Right cardiac atrium (tissue), 5 donors: ENCODE measurements around the gene CENPW. TPM values are rescaled to one million over a fixed set of nuclear protein-coding genes. Genes with fewer than 3 reads are reported as not detected.

Source experiments
- ATAC-seq, 2 donors: fragments of 200-7000 bp; cut with Tn5 transposase; one replicate each; pipeline versions ENCODE4 v1.8.0 to v1.9.1; 2020; ENCODE audit warnings: moderate library complexity in 2 of 2, mild to moderate bottlenecking in 1 of 2
- DNase-seq, 3 donors: peaks; one replicate each; pipeline ENCODE4 v3.0.0-alpha.2; 2020
- H3K27ac ChIP-seq: one replicate; pipeline ENCODE4 v1.5.1; 2013; ENCODE audit warnings: mild to moderate bottlenecking, low read length, control low read depth, moderate library complexity
- H3K27me3 ChIP-seq: one replicate; pipeline ENCODE4 v1.6.1; 2013; ENCODE audit not compliant: control insufficient read depth, insufficient read depth
- H3K4me1 ChIP-seq: one replicate; pipeline ENCODE4 v1.6.1; 2013; ENCODE audit warnings: low read length; ENCODE audit not compliant: control insufficient read depth, insufficient read depth
- H3K4me3 ChIP-seq: one replicate; pipeline ENCODE4 v1.5.1; 2013; ENCODE audit warnings: low read length, control low read depth
- H3K9me3 ChIP-seq: one replicate; pipeline ENCODE4 v1.6.1; 2013; ENCODE audit warnings: low read length; ENCODE audit not compliant: control insufficient read depth
- WGBS: extraction: QIAGEN DNeasy Blood & Tissue Kit; methylation state at CpG from one replicate; pipeline ENCODE4 v1.1.7; 2013; 5-methylcytosine and 5-hydroxymethylcytosine counted together
- intact Hi-C, 4 donors: fragments of 100-400 bp; cut with DNase I; formaldehyde crosslinking; loops; one replicate each; pipeline versions ENCODE4 v1.11.0 to v1.14.0; 2022 to 2023
- polyA plus RNA-seq: library from polyadenylated mRNA; stranded (reverse); fragments of 200-250 nt; gene quantifications from one replicate; pipeline ENCODE4 v1.2.3, GENCODE V29; 2013
- total RNA-seq, 4 donors: library from RNA; stranded (reverse); fragmentation: NEBNext Ultra II Directional; extraction: Animal tissue kit (Norgen Biotek cat#: 25700); gene quantifications; one replicate each; pipeline ENCODE4 v1.2.1, GENCODE V29; 2021
- donor health status: healthy with polysubstance abuse.
- donor health status: DM: no; HTN: yes; CAD: no.
- donor health status: DM: no; HTN: no; CAD: no.
- donor health status: DM: no; HTN: yes; CAD: no; lungs with severe emphysema.
- donor health status: DM: yes; HTN: yes; CAD: no.

CENPW gene
- total and polyA plus RNA-seq, 5 donors = 0.66 to 1.4 (median 1.0) TPM

DNA sequence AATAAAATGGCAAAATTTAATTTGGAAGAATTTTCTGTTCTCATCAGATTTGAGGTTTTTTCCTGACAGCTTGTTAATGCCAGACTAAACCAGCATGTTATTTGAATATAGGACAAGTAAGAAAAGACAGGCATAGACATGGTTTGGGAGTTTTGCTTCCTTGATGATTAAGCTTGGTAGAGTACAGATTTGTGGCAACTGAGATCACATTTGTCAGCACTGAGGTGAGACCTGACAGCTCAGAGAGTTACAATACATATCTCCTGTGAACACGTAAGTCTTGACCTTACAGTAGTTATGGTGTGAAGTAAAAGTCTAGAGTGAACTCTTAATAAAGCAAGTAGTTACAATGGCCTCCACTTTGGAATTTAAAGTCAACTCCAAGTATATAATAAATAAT, 34.5 kb downstream of the CENPW start:
- Histone ChIP-seq H3K9me3 (peaks cover 3% of the 10 kb centered on the region), H3K4me1 (no peaks in the 10 kb centered on the region), H3K27me3 (no peaks in the 10 kb centered on the region), H3K4me3 (no peak overlapping the region), H3K27ac (no peak overlapping the region)
- 93% methylated on average over 1 of the region's 1 CpG for WGBS
- intact Hi-C loops = no loop called here
- DNase-seq (no peak), ATAC-seq (no peak)

DNA sequence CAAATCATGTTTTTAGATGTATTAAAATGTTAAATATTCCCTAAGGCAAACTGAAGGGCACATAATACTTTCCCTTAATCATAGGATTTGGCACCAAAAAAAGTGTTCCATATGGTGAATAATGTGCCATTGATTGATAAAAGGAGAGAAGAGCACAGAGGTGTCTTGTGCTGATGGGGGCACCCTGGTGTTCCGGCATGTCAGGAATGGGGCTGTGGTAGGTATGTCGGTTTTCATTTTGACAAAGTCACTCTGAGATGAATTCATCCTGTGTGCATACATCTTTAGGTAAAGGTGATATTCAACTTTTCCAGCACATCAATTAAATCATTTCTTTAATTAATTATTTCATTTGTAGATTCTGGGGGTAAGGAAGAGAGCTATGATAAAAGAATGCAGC, 36.8 kb downstream of the CENPW start:
- Histone ChIP-seq H3K9me3 (peaks cover 3% of the 10 kb centered on the region), H3K27me3 (no peaks in the 10 kb centered on the region), H3K27ac (no peak overlapping the region), H3K4me1 (no peaks in the 10 kb centered on the region), H3K4me3 (no peak overlapping the region)
- WGBS = 94% methylated on average over 2 of the region's 2 CpGs
- no peak for DNase-seq
- ATAC-seq = no peak
- intact Hi-C loops = no loop called here

DNA sequence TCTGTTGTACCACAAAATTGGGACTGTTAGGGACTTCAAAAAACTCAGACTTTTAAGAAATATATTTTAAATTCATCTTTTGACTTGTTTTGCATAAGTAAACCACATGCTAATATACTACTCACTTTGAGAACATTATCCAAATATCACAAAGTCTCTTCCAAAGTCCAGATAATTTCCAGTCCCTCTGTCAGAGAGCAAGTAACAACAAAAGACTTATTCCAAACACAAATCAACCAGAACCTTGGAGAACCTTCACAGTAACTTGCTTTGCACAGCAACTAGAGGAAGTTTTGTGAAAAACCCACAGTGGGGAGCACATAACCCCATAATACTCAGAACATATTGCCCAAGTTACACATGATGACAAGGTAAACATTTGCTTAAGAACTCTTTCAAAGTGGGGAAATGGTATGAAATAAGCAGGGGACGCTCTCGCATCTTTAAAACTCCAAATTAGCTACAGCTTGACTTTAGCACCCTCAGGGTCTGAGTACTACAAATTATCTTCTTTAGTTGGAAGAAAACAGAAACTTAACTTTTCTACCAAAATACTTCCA, 37.8 kb downstream of the CENPW start:
- WGBS = 92% methylated on average over 2 of the region's 2 CpGs
- H3K4me1 ChIP-seq = no peaks in the 10 kb centered on the region
- no peaks in the 10 kb centered on the region for H3K27me3 ChIP-seq
- H3K9me3 ChIP-seq = peaks cover 3% of the 10 kb centered on the region
- H3K4me3 ChIP-seq = no peak overlapping the region
- no peak for DNase-seq
- intact Hi-C loops = no loop called here
- no peak overlapping the region for H3K27ac ChIP-seq
- ATAC-seq = no peak

DNA sequence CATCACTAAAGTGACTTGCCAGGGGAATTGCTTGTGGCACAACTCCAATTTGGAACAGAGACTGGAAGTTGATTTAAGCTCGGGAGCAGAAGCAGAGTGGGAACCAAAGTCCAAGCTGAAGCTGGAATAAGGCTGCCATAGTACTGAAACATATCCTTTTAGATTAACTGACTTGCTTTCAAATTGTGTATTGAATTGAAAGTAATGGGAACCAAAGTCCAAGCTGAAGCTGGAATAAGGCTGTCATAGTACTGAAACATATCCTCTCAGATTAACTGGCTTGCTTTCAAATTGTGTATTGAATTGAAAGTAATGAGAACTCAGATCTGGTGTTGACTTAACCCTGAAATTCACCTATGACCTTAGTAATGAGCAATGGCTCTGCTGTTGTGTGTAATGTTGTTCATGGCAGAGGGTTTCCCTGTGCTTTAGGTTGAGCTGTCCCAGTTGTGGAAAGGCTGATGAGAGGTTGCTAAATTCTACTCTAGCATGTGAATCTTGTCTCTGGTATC, 40.2 kb downstream of the CENPW start:
- no peaks in the 10 kb centered on the region for H3K27me3 ChIP-seq
- H3K27ac ChIP-seq = no peak overlapping the region
- H3K9me3 ChIP-seq = no peaks in the 10 kb centered on the region
- 45% methylated on average over 1 of the region's 1 CpG for WGBS
- ATAC-seq (no peak), DNase-seq (no peak)
- no peak overlapping the region for H3K4me3 ChIP-seq
- intact Hi-C loops = no loop called here
- no peaks in the 10 kb centered on the region for H3K4me1 ChIP-seq

DNA sequence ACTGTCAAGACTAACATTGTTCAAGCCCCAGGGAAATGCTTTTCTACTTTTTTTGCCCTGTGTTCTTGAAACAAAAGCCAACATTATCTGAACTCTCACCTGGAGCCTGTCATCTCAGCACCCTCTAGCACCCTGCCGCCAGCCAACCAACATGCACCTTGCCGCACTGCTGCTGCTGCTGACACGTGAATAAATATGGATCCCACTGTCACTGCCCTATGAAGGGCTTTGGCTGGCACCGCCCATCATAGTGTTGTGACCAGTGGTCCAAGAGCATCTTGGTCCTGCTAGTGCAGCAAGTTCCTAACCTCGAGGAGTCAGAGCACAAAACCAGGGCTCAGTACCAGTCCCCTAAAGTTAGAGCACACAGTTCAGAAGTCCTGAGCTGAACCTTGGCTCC, 41.6 kb downstream of the CENPW start:
- no peaks in the 10 kb centered on the region for H3K4me1 ChIP-seq
- DNase-seq (no peak), ATAC-seq (no peak)
- 96% methylated on average over 5 of the region's 5 CpGs for WGBS
- intact Hi-C loops = no loop called here
- H3K27ac ChIP-seq = no peak overlapping the region
- no peaks in the 10 kb centered on the region for H3K27me3 ChIP-seq
- no peaks in the 10 kb centered on the region for H3K9me3 ChIP-seq
- H3K4me3 ChIP-seq = no peak overlapping the region

DNA sequence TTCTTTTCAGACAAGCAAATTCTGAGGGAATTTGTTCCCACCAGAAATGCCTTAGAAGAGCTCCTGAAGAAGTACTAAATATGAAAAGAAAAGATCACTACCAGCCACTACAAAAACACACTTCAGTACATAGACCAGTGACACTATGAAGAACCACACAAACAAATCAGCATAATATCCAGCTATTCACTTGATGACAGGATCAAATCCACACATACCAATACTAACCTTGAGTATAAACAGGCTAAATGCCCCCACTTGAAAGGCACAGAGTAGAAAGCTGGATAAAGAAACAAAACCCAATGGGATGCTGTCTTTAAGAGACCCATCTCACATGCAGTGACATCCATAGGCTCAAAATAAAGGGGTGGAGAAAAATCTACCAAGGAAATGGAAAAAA, 43.3 kb downstream of the CENPW start:
- DNase-seq = no peak
- ATAC-seq = no peak
- Histone ChIP-seq H3K4me3 (no peak overlapping the region), H3K9me3 (no peaks in the 10 kb centered on the region), H3K27me3 (no peaks in the 10 kb centered on the region), H3K4me1 (no peaks in the 10 kb centered on the region), H3K27ac (no peak overlapping the region)
- intact Hi-C loops = no loop called here

DNA sequence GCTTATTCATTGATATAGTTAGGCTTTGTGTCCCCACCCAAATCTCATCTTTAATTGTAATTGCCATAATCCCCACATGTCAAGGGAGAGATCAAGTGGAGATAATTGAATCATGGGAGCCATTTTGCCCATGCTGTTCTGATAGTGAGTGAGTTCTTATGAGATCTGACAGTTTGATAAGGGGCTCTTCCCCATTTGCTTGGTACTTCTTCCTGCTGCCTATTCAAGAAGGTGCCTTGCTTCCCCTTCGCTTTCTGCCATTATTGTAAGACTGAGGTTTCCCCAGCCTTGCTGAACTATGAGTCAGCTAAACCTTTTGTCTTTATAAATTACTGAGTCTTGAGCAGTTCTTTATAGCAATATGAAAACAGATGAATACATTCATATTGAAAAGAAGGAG, 45.6 kb downstream of the CENPW start:
- 92% methylated on average over 1 of the region's 1 CpG for WGBS

DNA sequence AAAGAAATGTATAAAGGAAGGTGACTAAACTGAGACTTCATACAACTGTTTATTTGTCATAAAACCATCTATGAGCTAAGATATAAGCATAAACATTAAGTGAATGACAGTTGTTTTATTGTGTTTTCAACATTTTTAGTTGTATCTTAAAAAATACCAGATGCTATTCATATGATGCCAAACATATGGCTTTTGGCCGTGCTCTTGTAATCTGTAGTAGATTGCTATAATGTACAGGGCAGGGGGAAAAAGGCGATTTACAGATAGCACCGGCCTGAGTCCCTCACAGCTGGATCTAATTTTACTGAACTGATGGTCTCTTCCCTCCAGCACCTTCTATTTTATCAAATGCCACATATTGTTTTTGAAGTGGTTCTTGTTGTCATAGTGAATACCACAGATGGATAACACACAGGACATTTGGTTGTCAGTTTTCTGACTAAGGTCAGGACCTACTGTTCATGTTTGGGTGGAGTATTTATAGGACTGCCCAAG, 48.2 kb downstream of the CENPW start:
- 37% methylated on average over 3 of the region's 3 CpGs for WGBS
- intact Hi-C loops = no loop called here
- Histone ChIP-seq H3K27ac (no peak overlapping the region), H3K9me3 (no peaks in the 10 kb centered on the region), H3K4me3 (no peak overlapping the region), H3K27me3 (no peaks in the 10 kb centered on the region), H3K4me1 (no peaks in the 10 kb centered on the region)
- DNase-seq (no peak), ATAC-seq (no peak)

More for the DNA sequence above, 45.6 kb downstream of the CENPW start:
- ATAC-seq = no peak
- Histone ChIP-seq H3K9me3 (no peaks in the 10 kb centered on the region), H3K4me3 (no peak overlapping the region), H3K27me3 (no peaks in the 10 kb centered on the region), H3K27ac (no peak overlapping the region), H3K4me1 (no peaks in the 10 kb centered on the region)
- no peak for DNase-seq
- intact Hi-C loops = no loop called here

DNA sequence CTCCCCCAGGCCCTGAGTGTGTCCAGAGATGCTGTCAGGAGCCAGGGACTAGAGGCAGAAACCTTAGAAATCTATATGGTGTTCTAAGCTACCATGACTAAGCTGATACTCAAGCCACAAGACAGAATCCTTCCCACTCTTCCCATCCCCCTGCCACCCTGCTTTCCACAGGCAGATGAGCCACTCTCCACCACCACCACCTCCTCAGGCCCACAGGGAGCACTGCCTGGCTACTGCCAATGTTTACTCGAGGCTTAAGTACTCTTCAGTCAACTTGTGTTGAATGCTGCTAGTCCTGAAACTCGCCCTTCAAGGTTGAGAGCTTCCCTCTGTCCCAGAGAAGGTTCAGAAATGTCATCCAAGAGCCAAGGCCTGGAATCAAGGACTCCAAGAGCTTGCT, 56.2 kb downstream of the CENPW start:
- DNase-seq (no peak), ATAC-seq (no peak)
- no peak overlapping the region for H3K4me3 ChIP-seq
- intact Hi-C loops = no loop called here
- H3K4me1 ChIP-seq = no peaks in the 10 kb centered on the region
- H3K27me3 ChIP-seq = no peaks in the 10 kb centered on the region
- H3K27ac ChIP-seq = no peak overlapping the region
- WGBS = 62% methylated on average over 2 of the region's 2 CpGs
- H3K9me3 ChIP-seq = no peaks in the 10 kb centered on the region
